Measurements from ENCODE around the gene TPGS2. TPM values are rescaled to one million over a fixed set of nuclear protein-coding genes. Genes with fewer than 3 reads are reported as not detected.

Gene TPGS2
- total and polyA plus RNA-seq, 2 of the 8 experiments (the other 6 are each of a cell fraction or from before 2014, with no cell fraction given) = 151 to 273 TPM

- TF ChIP-seq CHD7 (IDR thresholded peaks at IDR 0.05; ENCODE audit: insufficient replicate concordance, low read length) (no peak), POLR2A (IDR thresholded peaks at IDR 0.05; ENCODE audit: control extremely low read depth in 1 of 2, low read depth in 2 of 2, low read length in 2 of 2) (no peak), CBX5 (IDR thresholded peaks at IDR 0.05; ENCODE audit: low read depth, low read length) (no peak), GABPA (IDR thresholded peaks at IDR 0.05; ENCODE audit: borderline replicate concordance, insufficient read depth, low read length) (no peak), POLR2AphosphoS5 (IDR thresholded peaks at IDR 0.05; ENCODE audit: low read depth, low read length) (no peak), CHD1 (IDR thresholded peaks at IDR 0.05; ENCODE audit: low read depth, low read length) (no peak)
Observed at GRCh38 chr18:36792634-36793283, 36.0 kb downstream of the TPGS2 start (continued).

Data from H1 (cell line).